GM23338 (cell line): ENCODE measurements around the gene MYO5B. TPM values are rescaled to one million over a fixed set of nuclear protein-coding genes. Genes with fewer than 3 reads are reported as not detected.

Source experiments
- ATAC-seq: fragments of 200-7000 bp; cut with Tn5 transposase; 3 replicates; pipeline ENCODE4 v1.9.1; 2020
- DNase-seq: peaks from one replicate; pipeline ENCODE4 v3.0.0-alpha.2; 2015; ENCODE audit warnings: low spot score
- H2AFZ ChIP-seq: fragments of 200-600 bp; sonication (generic); 2 replicates; pipeline ENCODE4 v1.8.0; 2016; ENCODE audit warnings: antibody characterized with exemption, mild to moderate bottlenecking, moderate library complexity
- H3F3A ChIP-seq: fragments of 200-600 bp; sonication (generic); replicated peaks from 2 replicates; pipeline ENCODE4 v1.8.0; 2017; ENCODE audit warnings: antibody characterized with exemption, mixed run types, low read depth
- H3K27ac ChIP-seq: fragments of 200-600 bp; sonication (generic); 2 replicates; pipeline ENCODE4 v1.6.1; 2016; ENCODE audit warnings: low read depth
- H3K27me3 ChIP-seq: fragments of 200-600 bp; sonication (generic); 2 replicates; pipeline ENCODE4 v1.8.0; 2016; ENCODE audit warnings: mild to moderate bottlenecking, mixed run types, moderate library complexity; ENCODE audit not compliant: insufficient read depth
- H3K36me3 ChIP-seq: fragments of 200-600 bp; sonication (generic); 2 replicates; pipeline ENCODE4 v1.8.0; 2016; ENCODE audit warnings: mild to moderate bottlenecking; ENCODE audit not compliant: insufficient read depth
- H3K4me1 ChIP-seq: fragments of 200-600 bp; sonication (generic); 2 replicates; pipeline ENCODE4 v1.8.0; 2016; ENCODE audit warnings: mild to moderate bottlenecking, moderate library complexity; ENCODE audit not compliant: insufficient read depth
- H3K4me2 ChIP-seq: fragments of 200-600 bp; sonication (generic); 2 replicates; pipeline ENCODE4 v1.7.1; 2017; ENCODE audit warnings: mixed run types
- H3K4me3 ChIP-seq: fragments of 200-600 bp; sonication (generic); 2 replicates; pipeline ENCODE4 v1.6.1; 2016; ENCODE audit warnings: mixed run types
- H3K79me2 ChIP-seq: fragments of 200-600 bp; sonication (generic); replicated peaks from 2 replicates; pipeline ENCODE4 v1.8.0; 2017; ENCODE audit warnings: mild to moderate bottlenecking; ENCODE audit not compliant: insufficient read depth
- H3K9me2 ChIP-seq: fragments of 200-600 bp; sonication (generic); 2 replicates; pipeline ENCODE4 v1.8.0; 2017; ENCODE audit not compliant: insufficient read depth
- H4K20me1 ChIP-seq: fragments of 200-600 bp; sonication (generic); replicated peaks from 2 replicates; pipeline ENCODE4 v1.8.0; 2017; ENCODE audit warnings: mild to moderate bottlenecking; ENCODE audit not compliant: insufficient read depth
- H3K27ac Mint-ChIP-seq: 2 replicates; pipeline ENCODE4 v1.8.0; 2020; ENCODE audit warnings: inconsistent platforms, mild to moderate bottlenecking, moderate library complexity, mixed read lengths
- H3K27me3 Mint-ChIP-seq: 3 replicates; pipeline ENCODE4 v1.8.0; 2022; ENCODE audit warnings: low read depth, mild to moderate bottlenecking, moderate library complexity, mixed read lengths, inconsistent platforms; ENCODE audit not compliant: insufficient read depth, poor library complexity
- H3K36me3 Mint-ChIP-seq: 3 replicates; pipeline ENCODE4 v1.8.0; 2021; ENCODE audit warnings: low read depth, mild to moderate bottlenecking, inconsistent platforms, moderate library complexity, mixed read lengths
- H3K4me1 Mint-ChIP-seq: 3 replicates; pipeline ENCODE4 v1.8.0; 2020; ENCODE audit warnings: mild to moderate bottlenecking, inconsistent platforms, mixed read lengths
- H3K4me3 Mint-ChIP-seq: 3 replicates; pipeline ENCODE4 v1.8.0; 2021; ENCODE audit warnings: moderate library complexity, mild to moderate bottlenecking, inconsistent platforms, mixed read lengths
- H3K9me3 Mint-ChIP-seq: 3 replicates; pipeline ENCODE4 v1.8.0; 2020; ENCODE audit warnings: moderate library complexity, mild to moderate bottlenecking, inconsistent platforms, mixed read lengths
- CREB1 ChIP-seq: fragments of 250-450 bp; sonication (Bioruptor Pico); IDR thresholded peaks from 2 replicates; pipeline ENCODE4 v1.5.0; 2020; ENCODE audit warnings: low read depth, mild to moderate bottlenecking, moderate library complexity
- EZH2 ChIP-seq: fragments of 200-600 bp; sonication (generic); IDR thresholded peaks from one replicate; pipeline ENCODE4 v1.8.0; 2017; ENCODE audit warnings: antibody characterized with exemption, mild to moderate bottlenecking, low read depth; ENCODE audit not compliant: unreplicated experiment
- JUNB ChIP-seq: IDR thresholded peaks from one replicate; pipeline ENCODE4 v1.6.1; 2016; ENCODE audit warnings: antibody characterized with exemption; ENCODE audit not compliant: unreplicated experiment
- NANOG ChIP-seq: IDR thresholded peaks from 2 replicates; pipeline ENCODE4 v1.6.1; 2016; ENCODE audit warnings: antibody characterized with exemption, borderline replicate concordance
- STAT1 ChIP-seq: IDR thresholded peaks from one replicate; pipeline ENCODE4 v1.6.1; 2016; ENCODE audit warnings: antibody characterized with exemption; ENCODE audit not compliant: unreplicated experiment
- ZNF331 ChIP-seq: fragments of 250-450 bp; sonication (Bioruptor Pico); IDR thresholded peaks from 2 replicates; pipeline ENCODE4 v1.5.0; 2020; ENCODE audit warnings: low read depth, mild to moderate bottlenecking, moderate library complexity
- polyA plus RNA-seq: library from polyadenylated mRNA; unstranded; fragments of >200 nt; fragmentation: Nextera tagmentation; extraction: Ambion mirVana; gene quantifications from 2 replicates; pipeline ENCODE4 v1.2.1, GENCODE V29; 2016
- total RNA-seq: library from RNA; depleted of rRNA; stranded (reverse); fragments of >200 nt; shearing (Covaris generic); gene quantifications from 2 replicates; pipeline ENCODE4 v1.2.3, GENCODE V29; 2014
- TF ChIP-seq, protein P1 (sequence below), 2 experiments: fragments of 200-600 bp in 1 of 2; sonication (generic) in 1 of 2; conservative IDR thresholded peaks; 2 replicates each; pipeline versions ENCODE4 v1.5.1 to v1.6.1; 2016 to 2017; ENCODE audit warnings: antibody characterized with exemption in 2 of 2, low read depth in 2 of 2, mild to moderate bottlenecking in 2 of 2, moderate library complexity in 1 of 2

MYO5B gene
- total and polyA plus RNA-seq, 2 experiments from 2014 or later: 3.2 to 19.1 TPM

GRCh38 chr18:49866680-49867079, 328.3 kb downstream of the MYO5B start:
- Histone ChIP-seq H2AFZ (no peak overlapping the region), H3K9me2 (no peaks in the 10 kb centered on the region; the same call in 1 of the 2 replicates), H3F3A (no peaks in the 10 kb centered on the region), H3K4me1 (no peaks in the 10 kb centered on the region), H3K79me2 (no peaks in the 10 kb centered on the region), H3K4me2 (no peak overlapping the region), H3K27ac (no peak overlapping the region), H3K4me3 (no peak overlapping the region), H3K27me3 (no peaks in the 10 kb centered on the region), H4K20me1 (no peaks in the 10 kb centered on the region), H3K36me3 (no peaks in the 10 kb centered on the region)
- TF ChIP-seq ZNF331 (no peak), STAT1 (no peak), EZH2 (no peak), JUNB (no peak), CREB1 (CRISPR knock-in tag) (no peak)
- TF ChIP-seq, protein P1, sequence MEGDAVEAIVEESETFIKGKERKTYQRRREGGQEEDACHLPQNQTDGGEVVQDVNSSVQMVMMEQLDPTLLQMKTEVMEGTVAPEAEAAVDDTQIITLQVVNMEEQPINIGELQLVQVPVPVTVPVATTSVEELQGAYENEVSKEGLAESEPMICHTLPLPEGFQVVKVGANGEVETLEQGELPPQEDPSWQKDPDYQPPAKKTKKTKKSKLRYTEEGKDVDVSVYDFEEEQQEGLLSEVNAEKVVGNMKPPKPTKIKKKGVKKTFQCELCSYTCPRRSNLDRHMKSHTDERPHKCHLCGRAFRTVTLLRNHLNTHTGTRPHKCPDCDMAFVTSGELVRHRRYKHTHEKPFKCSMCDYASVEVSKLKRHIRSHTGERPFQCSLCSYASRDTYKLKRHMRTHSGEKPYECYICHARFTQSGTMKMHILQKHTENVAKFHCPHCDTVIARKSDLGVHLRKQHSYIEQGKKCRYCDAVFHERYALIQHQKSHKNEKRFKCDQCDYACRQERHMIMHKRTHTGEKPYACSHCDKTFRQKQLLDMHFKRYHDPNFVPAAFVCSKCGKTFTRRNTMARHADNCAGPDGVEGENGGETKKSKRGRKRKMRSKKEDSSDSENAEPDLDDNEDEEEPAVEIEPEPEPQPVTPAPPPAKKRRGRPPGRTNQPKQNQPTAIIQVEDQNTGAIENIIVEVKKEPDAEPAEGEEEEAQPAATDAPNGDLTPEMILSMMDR (conservative IDR thresholded peaks at IDR 0.05; ENCODE audit: low read depth in 2 of 2): no peak
- no peaks in the 10 kb centered on the region for H3K27me3 Mint-ChIP-seq
- no peak overlapping the region for H3K4me3 Mint-ChIP-seq
- H3K4me1 Mint-ChIP-seq: peaks cover 3% of the 10 kb centered on the region
- ATAC-seq (no peak), DNase-seq (no peak)
- no peak overlapping the region for H3K27ac Mint-ChIP-seq
- H3K9me3 Mint-ChIP-seq: no peaks in the 10 kb centered on the region
- H3K36me3 Mint-ChIP-seq: no peaks in the 10 kb centered on the region; the same call in 2 of the 3 replicates

DNA sequence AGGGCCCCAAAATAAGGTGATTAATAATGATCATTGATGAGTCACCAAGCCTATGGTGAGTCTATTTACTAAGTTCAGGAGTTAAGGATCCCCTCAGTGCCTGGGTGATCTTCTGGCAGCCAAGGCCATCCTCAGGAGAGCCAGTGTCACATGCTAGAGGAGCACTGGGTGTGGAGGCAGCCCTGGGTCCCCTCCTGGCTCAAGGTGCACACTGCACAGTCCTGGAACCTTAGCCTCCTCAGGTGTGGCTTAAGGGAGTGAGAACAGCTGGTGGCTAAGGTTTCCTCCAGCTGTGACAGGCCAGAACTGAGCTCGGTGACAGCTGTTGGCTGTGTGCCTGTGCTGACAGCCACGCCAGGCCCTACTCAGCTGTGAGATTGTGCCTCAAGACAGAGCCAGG, 329.5 kb downstream of the MYO5B start:
- Histone ChIP-seq H3K27ac (no peak overlapping the region), H2AFZ (no peak overlapping the region), H3K9me2 (no peaks in the 10 kb centered on the region; the same call in 1 of the 2 replicates), H3K4me2 (no peak overlapping the region), H3K4me1 (no peaks in the 10 kb centered on the region), H3K79me2 (no peaks in the 10 kb centered on the region), H3F3A (no peaks in the 10 kb centered on the region), H3K4me3 (no peak overlapping the region), H4K20me1 (no peaks in the 10 kb centered on the region), H3K27me3 (no peaks in the 10 kb centered on the region), H3K36me3 (no peaks in the 10 kb centered on the region)
- no peak for ATAC-seq
- H3K4me3 Mint-ChIP-seq: no peak overlapping the region
- peaks cover 3% of the 10 kb centered on the region for H3K4me1 Mint-ChIP-seq
- no peaks in the 10 kb centered on the region for H3K27me3 Mint-ChIP-seq
- no peaks in the 10 kb centered on the region; the same call in 2 of the 3 replicates for H3K36me3 Mint-ChIP-seq
- no peak overlapping the region for H3K27ac Mint-ChIP-seq
- DNase-seq: no peak
- H3K9me3 Mint-ChIP-seq: no peaks in the 10 kb centered on the region
- TF ChIP-seq, protein P1 (conservative IDR thresholded peaks at IDR 0.05; ENCODE audit: low read depth in 2 of 2): no peak
- no peak for TF ChIP-seq EZH2
- no peak for TF ChIP-seq NANOG
- TF ChIP-seq CREB1 (CRISPR knock-in tag): no peak
